Transverse colon (tissue), 4 donors: ENCODE measurements around the gene SSUH2. TPM values are rescaled to one million over a fixed set of nuclear protein-coding genes. Genes with fewer than 3 reads are reported as not detected.
"Not testable (repeated sequence)": the region's sequence is repeated elsewhere in the genome, so short reads cannot be mapped to it uniquely, and the experiment has no call there.

Experiments used
- DNase-seq: peaks from one replicate; pipeline ENCODE4 v3.0.0-alpha.2; 2019
- H3K27ac ChIP-seq, 4 donors: fragments of 200-600 bp; sonication (generic); 2 replicates each; pipeline ENCODE4 v1.5.1; 2016 to 2018; ENCODE audit warnings: inconsistent platforms in 4 of 4
- H3K27me3 ChIP-seq: fragments of 200-600 bp; sonication (generic); 2 replicates; pipeline ENCODE4 v1.5.1; 2017; ENCODE audit warnings: inconsistent platforms
- H3K36me3 ChIP-seq, 4 donors: fragments of 200-600 bp; sonication (generic); 2 replicates each; pipeline ENCODE4 v1.5.1; 2017 to 2019; ENCODE audit warnings: inconsistent platforms in 4 of 4
- H3K4me1 ChIP-seq, 4 donors: fragments of 200-600 bp; sonication (generic); 2 replicates each; pipeline ENCODE4 v1.5.1; 2017 to 2020; ENCODE audit warnings: inconsistent platforms in 4 of 4
- H3K4me3 ChIP-seq, 4 donors: fragments of 200-600 bp; sonication (generic); 1 replicate in 1 of 4; 2 replicates in 3 of 4; pipeline versions ENCODE4 v1.5.1 to v1.6.1; 2017 to 2019; ENCODE audit warnings: inconsistent platforms in 4 of 4
- H3K9me3 ChIP-seq, 2 donors: fragments of 200-600 bp; sonication (generic); 2 replicates each; pipeline ENCODE4 v1.5.1; 2017 to 2019; ENCODE audit warnings: inconsistent platforms in 2 of 2
- CTCF ChIP-seq, 5 experiments: fragments of 200-600 bp in 3 of 5; fragments of 450-650 bp in 2 of 5; sonication (generic) in 3 of 5; IDR thresholded peaks; 1 replicate in 2 of 5; 2 replicates in 3 of 5; pipeline ENCODE4 v1.5.1; 2016 to 2017; ENCODE audit warnings: antibody characterized with exemption in 5 of 5, inconsistent platforms in 3 of 5, mild to moderate bottlenecking in 2 of 5, moderate library complexity in 1 of 5
- EP300 ChIP-seq: sonication (generic); formaldehyde crosslinking; IDR thresholded peaks from one replicate; pipeline ENCODE4 v1.6.1; 2017; ENCODE audit warnings: antibody characterized with exemption, low read depth
- POLR2A ChIP-seq: fragments of 450-650 bp; IDR thresholded peaks from one replicate; pipeline ENCODE4 v1.6.1; 2016; ENCODE audit warnings: antibody characterized with exemption, mild to moderate bottlenecking, moderate library complexity
- POLR2AphosphoS5 ChIP-seq, 3 donors: sonication (generic); formaldehyde crosslinking; IDR thresholded peaks; one replicate each; pipeline ENCODE4 v1.6.1; 2016; ENCODE audit warnings: antibody characterized with exemption in 3 of 3
- WGBS, 2 donors: methylation state at CpG; one replicate each; pipeline ENCODE4 v1.1.5; 2018; ENCODE audit warnings: low coverage in 1 of 2; 5-methylcytosine and 5-hydroxymethylcytosine counted together
- in situ Hi-C, 4 donors: fragments of 200-750 bp; cut with MboI; loops; one replicate each; pipeline versions ENCODE4 v1.15.0 to v1.15.1; 2017; ENCODE audit warnings: low sequenced_read_pairs in 3 of 4, low pct_ligation_motif_present in 1 of 4, low pct_unique_long_range_greater_than_20kb in 1 of 4
- intact Hi-C: fragments of 100-400 bp; cut with DNase I; formaldehyde crosslinking; loops from one replicate; pipeline ENCODE4 v1.15.1; 2023; ENCODE audit warnings: low total_unique reads
- total RNA-seq, 4 donors: library from RNA; depleted of rRNA; stranded (reverse); fragments of >200 nt; gene quantifications; one replicate each; pipeline ENCODE4 v1.1.0, GENCODE V29; 2016

Gene SSUH2
- total RNA-seq, 4 donors from 2014 or later: 2.9 to 4.1 TPM; not detected in 2

GRCh38 chr3:8678751-8679150, 34.2 kb upstream of the SSUH2 start:
- H3K36me3 ChIP-seq: no peaks in the 10 kb centered on the region
- in situ Hi-C loops: no loop called here
- DNase-seq: no peak
- WGBS, 2 donors: 44% methylated on average over 4 of the region's 19 CpGs; no CpG with 5 or more reads in 1 of the 2 donors
- no peaks in the 10 kb centered on the region for H3K9me3 ChIP-seq
- H3K4me3 ChIP-seq: no peak overlapping the region
- H3K27ac ChIP-seq: no peak overlapping the region
- intact Hi-C loops: no loop called here
- no peak for TF ChIP-seq POLR2A
- no peak for TF ChIP-seq EP300
- TF ChIP-seq CTCF (IDR thresholded peaks at IDR 0.05): no peak
- no peak for TF ChIP-seq POLR2AphosphoS5 (IDR thresholded peaks at IDR 0.05)
- H3K27me3 ChIP-seq: peaks cover 9% of the 10 kb centered on the region
- H3K4me1 ChIP-seq: no peaks in the 10 kb centered on the region

GRCh38 chr3:8677258-8677657, 32.7 kb upstream of the SSUH2 start:
- H3K27me3 ChIP-seq, H3K36me3 ChIP-seq, H3K4me1 ChIP-seq, H3K4me3 ChIP-seq, H3K27ac ChIP-seq, intact Hi-C loops, H3K9me3 ChIP-seq, DNase-seq, in situ Hi-C loops: not testable (repeated sequence)
- 71 to 86% methylated on average over 1 to 6 of the region's 6 CpGs for WGBS, 2 donors

GRCh38 chr3:8675591-8675990, 31.0 kb upstream of the SSUH2 start:
- H3K27me3 ChIP-seq, H3K4me3 ChIP-seq, H3K9me3 ChIP-seq, H3K4me1 ChIP-seq, intact Hi-C loops, in situ Hi-C loops, DNase-seq, H3K27ac ChIP-seq, H3K36me3 ChIP-seq: not testable (repeated sequence)
- WGBS, 2 donors: 79 to 80% methylated on average over 1 to 7 of the region's 7 CpGs

- H3K27me3 ChIP-seq: no peaks in the 10 kb centered on the region
- TF ChIP-seq POLR2AphosphoS5 (IDR thresholded peaks at IDR 0.05) (no peak), EP300 (no peak), POLR2A (no peak), CTCF (IDR thresholded peaks at IDR 0.05) (no peak)
- in situ Hi-C loops: no loop called here
- no peak for DNase-seq
- H3K27ac ChIP-seq: no peak overlapping the region
- no peak overlapping the region for H3K4me3 ChIP-seq
- H3K36me3 ChIP-seq: no peaks in the 10 kb centered on the region
- intact Hi-C loops: no loop called here
- H3K9me3 ChIP-seq: no peaks in the 10 kb centered on the region
- WGBS, 2 donors: 81 to 89% methylated on average over 7 to 14 of the region's 14 CpGs
- H3K4me1 ChIP-seq: no peaks in the 10 kb centered on the region
These were observed 28.6 kb upstream of the SSUH2 start for GRCh38 chr3:8673083-8673737.

GRCh38 chr3:8669019-8669418, 24.4 kb upstream of the SSUH2 start:
- in situ Hi-C loops: no loop called here
- Histone ChIP-seq H3K4me3 (no peak overlapping the region), H3K9me3 (no peaks in the 10 kb centered on the region), H3K36me3 (no peaks in the 10 kb centered on the region), H3K4me1 (no peaks in the 10 kb centered on the region), H3K27me3 (no peaks in the 10 kb centered on the region), H3K27ac (no peak overlapping the region)
- 68 to 69% methylated on average over 2 of the region's 2 CpGs for WGBS, 2 donors
- TF ChIP-seq POLR2AphosphoS5 (IDR thresholded peaks at IDR 0.05) (no peak), CTCF (IDR thresholded peaks at IDR 0.05) (no peak), POLR2A (no peak), EP300 (no peak)
- no peak for DNase-seq
- intact Hi-C loops: no loop called here
